Activated CD8-positive, alpha-beta memory T cell treated with anti-CD3 and anti-CD28 coated beads for 36 hours (primary cell): ENCODE results near the gene ABTB2. TPM values are rescaled to one million over a fixed set of nuclear protein-coding genes. Genes with fewer than 3 reads are reported as not detected.

Source experiments
- CTCF ChIA-PET: fragments of 350-600 bp; sonication (Branson Sonifier 250); formaldehyde crosslinking; loops from one replicate; lab custom pipeline; 2021; ENCODE audit warnings: antibody characterized with exemption; lab: Charles Lee
- POLR2A ChIA-PET: fragments of 350-600 bp; sonication (Branson Sonifier 250); formaldehyde crosslinking; loops from one replicate; lab custom pipeline; 2021; ENCODE audit warnings: antibody characterized with exemption; lab: Charles Lee
- total RNA-seq, 2 experiments: library from RNA; stranded (reverse); gene quantifications; one replicate each; pipeline ENCODE4 v1.2.3, GENCODE V29; 2021

Gene ABTB2
- total RNA-seq, 2 experiments from 2014 or later: 6.1 to 6.2 TPM

DNA sequence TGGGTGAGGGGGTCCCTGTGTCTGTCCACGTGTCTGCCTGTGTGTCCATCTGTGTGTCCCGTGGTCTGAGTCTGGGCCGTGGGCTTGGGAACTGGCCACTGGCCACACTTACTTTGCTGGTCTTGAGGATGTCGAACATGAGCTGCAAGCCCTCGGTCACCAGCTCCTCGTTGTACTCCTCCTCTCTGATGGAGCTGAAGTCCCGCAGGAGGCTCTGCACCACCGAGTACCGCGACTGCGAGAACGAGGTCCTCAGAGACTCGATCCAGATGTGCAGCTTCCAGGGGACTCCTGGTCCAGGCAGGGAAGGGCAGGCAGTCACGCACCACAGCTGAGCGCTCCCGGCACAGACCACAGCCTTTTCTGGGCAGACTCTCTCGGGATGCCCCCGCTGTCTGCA lies 197.0 kb downstream of the ABTB2 start:
- ChIA-PET CTCF (no interaction called here), POLR2A (interaction anchor here (0.9 kb wide), 1 partner anchor 55 kb away, joined by 3 read pairs; no protein-coding TSS in a partner anchor)

- CTCF ChIA-PET: interaction anchor here (1.1 kb wide), 1 partner anchor 10 kb away, joined by 3 read pairs; no protein-coding TSS in a partner anchor
Observed at GRCh38 chr11:34160049-34160721, 197.6 kb downstream of the ABTB2 start.

DNA sequence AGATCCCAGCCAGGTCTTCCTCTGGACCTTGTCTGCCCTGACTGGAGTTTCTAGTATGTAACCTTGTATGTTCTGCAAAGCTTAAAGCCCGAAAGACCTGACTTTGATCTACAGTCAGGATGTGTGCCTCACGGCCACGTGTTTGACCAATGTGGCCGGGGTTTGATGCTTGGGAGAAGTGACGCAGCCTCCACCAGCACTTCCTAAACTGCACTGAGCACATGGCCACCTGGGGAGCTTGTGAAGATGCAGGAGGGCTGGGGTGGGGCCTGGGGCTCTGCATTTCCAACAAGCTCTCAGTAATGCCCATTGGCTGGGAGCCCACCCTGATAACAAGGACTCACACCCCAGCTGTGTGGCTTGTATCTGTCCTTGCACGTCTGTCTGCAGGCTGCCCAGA lies 199.1 kb downstream of the ABTB2 start:
- POLR2A ChIA-PET: interaction anchor here (0.9 kb wide), 1 partner anchor 53 kb away, joined by 3 read pairs; the partner anchor contains the start of gene NAT10
- CTCF ChIA-PET: no interaction called here

More at GRCh38 chr11:34160049-34160721, 197.6 kb downstream of the ABTB2 start:
- POLR2A ChIA-PET: interaction anchor here (0.9 kb wide), 1 partner anchor 54 kb away, joined by 3 read pairs; no protein-coding TSS in a partner anchor

DNA sequence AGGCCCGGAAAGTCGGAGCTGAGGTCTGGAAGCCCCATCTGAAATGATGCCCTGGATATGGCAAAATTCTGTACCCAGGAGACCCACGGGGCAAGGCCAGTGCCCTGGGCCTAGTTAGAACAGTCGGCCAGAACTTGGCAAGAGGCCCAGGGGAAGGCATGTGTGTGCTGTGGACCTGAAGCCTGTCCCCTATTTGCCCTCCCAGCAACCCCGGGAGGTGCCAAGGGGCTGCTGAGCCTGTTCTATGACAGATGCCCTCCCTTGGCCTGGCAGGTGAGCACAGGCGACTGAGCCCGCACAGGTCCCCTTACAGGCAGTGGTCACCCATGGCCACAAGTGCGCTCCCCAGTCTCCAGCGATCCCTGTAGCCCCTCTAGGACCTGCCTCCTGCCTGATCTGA lies 200.6 kb downstream of the ABTB2 start:
- CTCF ChIA-PET: no interaction called here
- POLR2A ChIA-PET: no interaction called here

- POLR2A ChIA-PET: no interaction called here
- CTCF ChIA-PET: interaction anchor here (1.4 kb wide), 1 partner anchor 210 kb away, joined by 3 read pairs; no protein-coding TSS in a partner anchor
Observed at GRCh38 chr11:34155757-34156062, 202.1 kb downstream of the ABTB2 start.

DNA sequence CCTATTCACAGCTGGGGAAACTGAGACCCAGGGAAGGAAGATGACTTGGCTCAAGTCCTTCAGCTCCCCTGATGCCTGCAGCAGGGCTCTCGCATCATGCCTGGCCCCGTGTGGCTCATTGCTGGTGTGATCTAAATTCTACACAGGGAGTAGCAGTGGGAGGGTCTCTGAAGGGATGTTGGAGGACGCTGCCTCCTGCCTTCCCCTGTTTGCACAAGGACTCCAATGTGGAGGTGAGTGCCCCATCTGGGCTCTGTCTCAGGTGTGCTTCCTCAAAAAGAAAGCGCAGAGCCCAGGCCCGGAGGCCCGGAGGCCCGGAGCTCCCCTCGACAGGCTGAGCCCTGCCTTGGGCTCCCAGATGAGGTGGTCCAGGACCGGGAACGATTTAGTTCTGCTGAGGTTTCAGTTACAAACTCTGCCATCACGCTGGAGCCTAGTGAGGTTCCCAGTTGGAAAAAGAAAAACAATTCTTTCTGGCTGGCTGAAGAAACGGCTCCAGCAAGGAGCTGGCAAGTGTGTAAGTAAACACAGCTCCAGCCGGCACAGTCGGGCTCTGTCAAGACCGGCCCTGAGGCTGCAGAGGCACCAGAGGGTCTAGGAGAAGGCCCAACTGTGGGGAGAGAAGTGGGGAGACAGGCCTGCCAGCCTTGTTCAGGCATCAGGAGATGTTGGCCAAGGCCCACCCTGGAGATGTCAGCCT lies 202.6 kb downstream of the ABTB2 start:
- POLR2A ChIA-PET: no interaction called here
- CTCF ChIA-PET: interaction anchor here (1.4 kb wide), 1 partner anchor 211 kb away, joined by 3 read pairs; no protein-coding TSS in a partner anchor

- CTCF ChIA-PET: interaction anchor here (1.4 kb wide), 1 partner anchor 211 kb away, joined by 3 read pairs; no protein-coding TSS in a partner anchor
- POLR2A ChIA-PET: no interaction called here
Observed at GRCh38 chr11:34154059-34154875, 203.5 kb downstream of the ABTB2 start.

DNA sequence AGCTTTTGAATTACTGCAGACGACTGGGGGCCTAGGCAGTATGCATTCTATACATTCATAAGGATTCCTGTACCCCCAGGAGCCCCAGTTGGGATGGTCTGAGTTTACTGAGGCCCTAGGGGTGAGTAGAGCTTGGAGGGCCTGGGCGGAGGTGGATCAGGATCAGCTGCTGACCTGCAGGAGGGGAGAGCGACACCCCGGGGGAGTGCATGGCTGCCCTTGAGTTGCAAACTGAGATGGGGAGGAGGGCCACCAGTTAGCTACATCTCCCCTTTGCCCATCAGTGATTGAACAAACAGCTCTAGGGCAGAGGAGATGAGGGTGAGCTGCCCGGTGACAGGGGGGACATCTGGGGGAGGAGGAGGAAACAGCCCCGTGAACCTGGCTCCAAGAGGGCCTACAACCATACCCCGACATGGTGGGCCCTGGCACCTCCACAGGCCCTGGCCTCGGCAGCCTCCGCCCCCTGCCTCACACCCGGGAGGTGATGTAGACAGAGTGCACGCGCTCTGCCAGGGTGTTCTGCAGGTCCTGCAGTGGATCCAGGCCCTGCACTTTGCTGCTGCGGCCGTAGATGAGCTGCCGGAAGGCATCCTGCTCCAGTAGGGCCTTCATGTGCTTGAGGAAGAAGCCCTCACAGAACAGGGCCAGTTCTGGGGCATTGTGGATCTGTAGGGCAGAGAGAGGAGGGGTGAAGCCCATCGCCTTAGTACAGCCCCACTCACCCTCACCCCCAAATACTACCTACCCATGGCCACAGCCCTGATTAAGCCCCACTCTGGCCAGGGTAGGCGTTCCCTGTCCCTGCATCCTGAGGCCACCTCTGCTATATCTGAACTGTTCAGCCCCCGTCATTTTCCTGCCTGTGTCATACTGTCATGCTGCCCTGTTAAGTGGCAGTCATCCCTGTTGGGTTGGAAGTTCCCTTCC lies 205.6 kb downstream of the ABTB2 start:
- ChIA-PET POLR2A (interaction anchor here (0.6 to 1.1 kb wide), 2 partner anchors 24 to 87 kb away, joined by 3 to 4 read pairs; no protein-coding TSS in a partner anchor), CTCF (no interaction called here)

GRCh38 chr11:34151166-34151565 lies 206.6 kb downstream of the ABTB2 start:
- ChIA-PET POLR2A (interaction anchor here (0.6 to 1.1 kb wide), 3 partner anchors 23 to 86 kb away, joined by 3 to 5 read pairs (median 4); no protein-coding TSS in a partner anchor), CTCF (no interaction called here)

DNA sequence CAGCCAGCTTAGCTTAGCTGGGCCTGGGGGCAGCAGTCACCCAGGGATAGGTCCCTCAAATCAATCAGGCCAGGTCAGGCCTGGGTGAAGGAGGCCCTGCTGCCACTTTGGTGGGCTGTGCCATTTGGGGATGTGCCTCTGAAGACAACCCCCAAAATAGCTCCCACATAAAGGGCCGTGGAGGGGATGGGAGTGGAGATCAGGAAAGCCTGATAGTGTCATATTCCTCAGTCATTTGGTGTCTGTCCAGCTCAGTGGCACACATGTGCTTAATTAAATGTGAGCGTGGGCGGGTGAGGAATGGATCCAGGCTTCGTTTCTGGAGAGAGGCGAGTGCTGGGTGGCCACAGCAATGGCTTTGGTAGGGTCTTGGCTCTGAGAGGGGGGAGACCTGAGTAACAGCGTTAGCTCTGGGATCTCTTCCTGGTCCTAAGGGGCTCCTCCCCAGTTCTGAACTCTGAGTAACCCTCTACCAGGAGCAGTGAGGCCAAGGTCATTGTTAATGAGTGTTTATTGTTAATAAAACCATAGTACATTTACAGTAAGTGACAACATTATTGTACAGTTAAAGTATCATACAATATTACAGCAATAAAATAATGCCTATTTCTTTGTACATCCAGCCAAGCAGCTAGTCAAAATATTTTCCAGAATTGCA lies 207.2 kb downstream of the ABTB2 start:
- POLR2A ChIA-PET: interaction anchor here (0.6 to 1.1 kb wide), 2 partner anchors 23 to 44 kb away, joined by 3 to 9 read pairs; no protein-coding TSS in a partner anchor
- CTCF ChIA-PET: interaction anchor here (0.6 kb wide), 1 partner anchor 9 kb away, joined by 3 read pairs; no protein-coding TSS in a partner anchor

DNA sequence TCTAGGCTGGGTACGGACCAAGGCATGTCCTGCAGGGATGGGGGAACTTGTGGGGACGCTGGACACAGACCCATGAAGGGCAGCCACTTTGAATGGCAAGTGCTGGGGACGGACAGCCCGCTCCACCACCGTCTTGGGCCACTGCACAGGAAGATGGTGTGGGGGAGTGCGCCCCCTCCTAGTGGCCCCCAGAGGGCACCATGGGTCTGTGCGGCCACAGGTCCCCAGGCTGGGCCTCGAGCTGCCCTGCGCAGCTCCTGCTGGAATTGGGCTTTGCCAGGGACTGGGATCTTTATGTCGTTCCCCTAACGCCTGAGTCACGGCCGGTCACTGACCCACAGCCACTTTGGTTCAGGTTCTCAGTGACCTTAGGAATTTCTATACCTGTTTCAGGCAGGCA lies 208.0 kb downstream of the ABTB2 start:
- ChIA-PET POLR2A (interaction anchor here (0.6 kb wide), 1 partner anchor 43 kb away, joined by 9 read pairs; no protein-coding TSS in a partner anchor), CTCF (interaction anchor here (0.6 kb wide), 1 partner anchor 10 kb away, joined by 3 read pairs; no protein-coding TSS in a partner anchor)

- CTCF ChIA-PET: no interaction called here
- POLR2A ChIA-PET: no interaction called here
Observed at GRCh38 chr11:34149274-34149673, 208.5 kb downstream of the ABTB2 start.

- CTCF ChIA-PET: no interaction called here
- POLR2A ChIA-PET: no interaction called here
Observed at GRCh38 chr11:34148504-34149165, 209.2 kb downstream of the ABTB2 start.

GRCh38 chr11:34147581-34147980 lies 210.2 kb downstream of the ABTB2 start:
- ChIA-PET CTCF (interaction anchor here (1.0 kb wide), 1 partner anchor 142 kb away, joined by 3 read pairs; no protein-coding TSS in a partner anchor), POLR2A (no interaction called here)

GRCh38 chr11:34146866-34147265 lies 210.9 kb downstream of the ABTB2 start:
- POLR2A ChIA-PET: no interaction called here
- CTCF ChIA-PET: interaction anchor here (0.6 to 1.0 kb wide), 2 partner anchors 141 to 1258 kb away, joined by 3 read pairs; no protein-coding TSS in a partner anchor

GRCh38 chr11:34146411-34146810 lies 211.4 kb downstream of the ABTB2 start:
- POLR2A ChIA-PET: no interaction called here
- CTCF ChIA-PET: interaction anchor here (0.6 to 1.0 kb wide), 2 partner anchors 141 to 1257 kb away, joined by 3 read pairs; no protein-coding TSS in a partner anchor

DNA sequence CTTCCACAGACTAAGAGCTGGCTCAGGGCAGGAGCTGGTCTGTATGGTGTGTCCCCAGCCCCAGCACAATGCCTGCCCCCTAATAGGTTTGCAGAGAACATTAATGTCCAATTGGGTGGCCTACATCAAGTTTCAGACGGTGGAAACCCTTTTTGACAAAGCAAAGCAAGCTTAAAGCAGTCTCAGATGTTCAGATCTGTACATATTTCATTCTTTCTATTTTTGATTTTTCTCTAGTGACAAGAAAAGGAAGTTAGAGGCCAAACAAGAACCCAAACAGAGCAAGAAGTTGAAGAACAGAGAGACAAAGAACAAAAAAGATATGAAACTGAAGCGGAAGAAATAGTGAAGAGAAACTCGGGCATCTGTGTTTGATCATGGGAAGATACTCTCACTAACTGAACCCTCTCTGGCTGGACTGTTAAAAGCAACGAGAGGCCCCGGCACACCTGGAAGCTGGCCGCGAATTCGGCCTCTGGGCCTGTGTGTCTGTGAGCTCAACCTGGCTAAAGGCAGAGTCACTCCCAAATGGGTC lies 211.9 kb downstream of the ABTB2 start:
- ChIA-PET POLR2A (no interaction called here), CTCF (no interaction called here)
